SK-N-SH (cell line): ENCODE data around the gene TRAK1. TPM values are rescaled to one million over a fixed set of nuclear protein-coding genes. Genes with fewer than 3 reads are reported as not detected.

Experiments
- CTCF ChIA-PET: fragments of 300-600, 350-600 bp; formaldehyde crosslinking; extraction: SDS; loops from one replicate; lab custom pipeline; 2021; lab: Yijun Ruan, JAX
- POLR2A ChIA-PET: fragments of 350-600 bp; sonication (Branson Sonifier 250); formaldehyde crosslinking; extraction: SDS; loops from one replicate; lab custom pipeline; 2020; ENCODE audit warnings: antibody characterized with exemption, inconsistent platforms; lab: Yijun Ruan, JAX
- DNase-seq: peaks from one replicate; pipeline ENCODE4 v3.0.0; 2012
- H2AFZ ChIP-seq: fragments of 200-600 bp; sonication (generic); 2 replicates; pipeline ENCODE4 v1.8.1; 2016; ENCODE audit warnings: antibody characterized with exemption, mild to moderate bottlenecking, low read depth
- H3F3A ChIP-seq: fragments of 200-600 bp; sonication (generic); replicated peaks from 2 replicates; pipeline ENCODE3; 2016; ENCODE audit warnings: antibody characterized with exemption, mild to moderate bottlenecking; ENCODE audit not compliant: insufficient read depth
- H3K27ac ChIP-seq, 2 experiments: fragments of 200-500 bp in 1 of 2; fragments of 200-600 bp in 1 of 2; sonication (Bioruptor generic) in 1 of 2; sonication (generic), shearing (Covaris generic) in 1 of 2; 2 replicates each; pipeline versions ENCODE4 v1.5.1 to v1.6.1; 2014 to 2016; ENCODE audit warnings: low read depth in 2 of 2, inconsistent platforms in 1 of 2, low read length in 1 of 2, mild to moderate bottlenecking in 1 of 2, mixed read lengths in 1 of 2
- H3K27me3 ChIP-seq: fragments of 200-600 bp; sonication (generic), shearing (Covaris generic); 2 replicates; pipeline ENCODE4 v1.6.1; 2016; ENCODE audit warnings: mixed run types; ENCODE audit not compliant: insufficient read depth
- H3K36me3 ChIP-seq, 2 experiments: fragments of 200-500 bp in 1 of 2; fragments of 200-600 bp in 1 of 2; sonication (Bioruptor generic) in 1 of 2; sonication (generic) in 1 of 2; replicated peaks in 1 of 2; 2 replicates each; pipeline versions ENCODE3 to v1.5.1; 2014 to 2016; ENCODE audit warnings: low read length in 1 of 2, mild to moderate bottlenecking in 1 of 2; ENCODE audit not compliant: insufficient read depth in 2 of 2, control insufficient read depth in 1 of 2
- H3K4me1 ChIP-seq, 2 experiments: fragments of 200-500 bp in 1 of 2; fragments of 200-600 bp in 1 of 2; sonication (Bioruptor generic) in 1 of 2; sonication (generic), shearing (Covaris generic) in 1 of 2; 2 replicates each; pipeline versions ENCODE4 v1.5.1 to v1.6.1; 2014 to 2016; ENCODE audit warnings: low read depth in 1 of 2, low read length in 1 of 2, mixed run types in 1 of 2; ENCODE audit not compliant: insufficient read depth in 2 of 2, control insufficient read depth in 1 of 2
- H3K4me2 ChIP-seq: fragments of 200-600 bp; sonication (generic), shearing (Covaris generic); 2 replicates; pipeline ENCODE4 v1.6.1; 2017; ENCODE audit warnings: mixed run types
- H3K4me3 ChIP-seq, 2 experiments: fragments of 200-500 bp in 1 of 2; fragments of 200-600 bp in 1 of 2; sonication (Bioruptor generic) in 1 of 2; sonication (generic), shearing (Covaris generic) in 1 of 2; 2 replicates each; pipeline versions ENCODE4 v1.5.1 to v1.8.1; 2014 to 2016; ENCODE audit warnings: low read depth in 2 of 2, inconsistent platforms in 1 of 2, low read length in 1 of 2, mild to moderate bottlenecking in 1 of 2, mixed read lengths in 1 of 2, moderate library complexity in 1 of 2
- H3K79me2 ChIP-seq: fragments of 200-600 bp; sonication (generic); 2 replicates; pipeline ENCODE4 v1.8.1; 2017; ENCODE audit warnings: mild to moderate bottlenecking; ENCODE audit not compliant: insufficient read depth
- H3K9ac ChIP-seq: fragments of 200-600 bp; sonication (generic); 2 replicates; pipeline ENCODE4 v1.6.1; 2017; ENCODE audit warnings: mixed run types
- H3K9me2 ChIP-seq: fragments of 200-600 bp; sonication (generic); 2 replicates; pipeline ENCODE4 v1.6.1; 2017; ENCODE audit warnings: mixed run types
- H3K9me3 ChIP-seq: fragments of 200-600 bp; sonication (generic); 2 replicates; pipeline ENCODE4 v1.6.1; 2017; ENCODE audit warnings: mixed run types, mild to moderate bottlenecking, moderate library complexity
- H4K20me1 ChIP-seq: fragments of 200-600 bp; sonication (generic); 2 replicates; pipeline ENCODE4 v1.6.1; 2017; ENCODE audit warnings: mild to moderate bottlenecking, mixed run types; ENCODE audit not compliant: insufficient read depth
- ELF1 ChIP-seq: IDR thresholded peaks from 2 replicates; pipeline ENCODE4 v1.4.0; 2012
- EP300 ChIP-seq, 2 experiments: IDR thresholded peaks; 2 replicates each; pipeline versions ENCODE4 v1.4.0 to v1.6.1; 2012; ENCODE audit warnings: borderline replicate concordance in 1 of 2, low read depth in 1 of 2, low read length in 1 of 2
- EZH2phosphoT487 ChIP-seq: fragments of 200-600 bp; sonication (generic); IDR thresholded peaks from 2 replicates; pipeline ENCODE4 v1.6.1; 2017; ENCODE audit warnings: low read depth, mixed run types, mild to moderate bottlenecking, antibody characterized with exemption, moderate library complexity, borderline replicate concordance
- FOSL2 ChIP-seq: IDR thresholded peaks from 2 replicates; pipeline ENCODE4 v1.4.0; 2012; ENCODE audit warnings: low read depth, mild to moderate bottlenecking, moderate library complexity, borderline replicate concordance
- FOXJ3 ChIP-seq: sonication (generic); formaldehyde crosslinking; IDR thresholded peaks from 2 replicates; pipeline ENCODE4 v1.5.1; 2020; ENCODE audit warnings: mild to moderate bottlenecking, missing genetic modification reagents
- FOXM1 ChIP-seq: IDR thresholded peaks from 2 replicates; pipeline ENCODE4 v1.4.0; 2012; ENCODE audit warnings: low read depth, mild to moderate bottlenecking
- GABPA ChIP-seq: IDR thresholded peaks from 2 replicates; pipeline ENCODE4 v1.4.0; 2012; ENCODE audit warnings: low read depth, mild to moderate bottlenecking
- JUND ChIP-seq: IDR thresholded peaks from 2 replicates; pipeline ENCODE4 v1.4.0; 2012
- MEF2A ChIP-seq: IDR thresholded peaks from 2 replicates; pipeline ENCODE4 v1.4.0; 2012; ENCODE audit warnings: low read depth, borderline replicate concordance
- MXI1 ChIP-seq: IDR thresholded peaks from 2 replicates; pipeline ENCODE4 v1.6.1; 2012; ENCODE audit warnings: mild to moderate bottlenecking, low read depth, low read length, improper control_type of control experiment
- NFIC ChIP-seq: IDR thresholded peaks from 2 replicates; pipeline ENCODE4 v1.4.0; 2012; ENCODE audit warnings: borderline replicate concordance
- POLR2AphosphoS5 ChIP-seq: IDR thresholded peaks from 2 replicates; pipeline ENCODE4 v1.6.1; 2012; ENCODE audit warnings: low read depth, low read length
- RAD21 ChIP-seq: IDR thresholded peaks from 2 replicates; pipeline ENCODE4 v1.6.1; 2012; ENCODE audit warnings: mild to moderate bottlenecking, low read length
- TCF12 ChIP-seq: IDR thresholded peaks from 2 replicates; pipeline ENCODE4 v1.4.0; 2012
- TEAD4 ChIP-seq: IDR thresholded peaks from 2 replicates; pipeline ENCODE4 v1.4.0; 2012; ENCODE audit warnings: mild to moderate bottlenecking, borderline replicate concordance; ENCODE audit not compliant: insufficient read depth
- YY1 ChIP-seq: IDR thresholded peaks from 2 replicates; pipeline ENCODE4 v1.4.0; 2012; ENCODE audit warnings: low read depth, mild to moderate bottlenecking
- WGBS: methylation state at CpG from one replicate; pipeline ENCODE4 v1.1.6; 2017; ENCODE audit warnings: low lambda C conversion rate; 5-methylcytosine and 5-hydroxymethylcytosine counted together
- polyA plus RNA-seq, 3 experiments: library from polyadenylated mRNA; depleted of rRNA; stranded (reverse); fragments of >200 nt; gene quantifications; 2 replicates each; pipeline ENCODE4 v1.2.3, GENCODE V29; 2012
- TF ChIP-seq, protein P1 (sequence below): fragments of 150-350 bp; IDR thresholded peaks from 2 replicates; pipeline ENCODE4 v1.6.1; 2017; ENCODE audit warnings: antibody characterized with exemption, low read length, low read depth, borderline replicate concordance
- TF ChIP-seq, protein P2 (sequence below): fragments of 200-600 bp; sonication (generic); IDR thresholded peaks from 2 replicates; pipeline ENCODE4 v1.6.1; 2017; ENCODE audit warnings: antibody characterized with exemption, mild to moderate bottlenecking, moderate library complexity
- TF ChIP-seq, protein P3 (sequence below): fragments of 150-350 bp; IDR thresholded peaks from 2 replicates; pipeline ENCODE4 v1.6.1; 2016; ENCODE audit warnings: mild to moderate bottlenecking, low read depth, low read length
- TF ChIP-seq, protein P4 (sequence below): IDR thresholded peaks from 2 replicates; pipeline ENCODE4 v1.6.1; 2012; ENCODE audit warnings: mild to moderate bottlenecking, low read depth, low read length, moderate library complexity

TRAK1 gene
- polyA plus RNA-seq, 1 of the 3 experiments (the other 2 are of a cell fraction), result 12.5 TPM

DNA sequence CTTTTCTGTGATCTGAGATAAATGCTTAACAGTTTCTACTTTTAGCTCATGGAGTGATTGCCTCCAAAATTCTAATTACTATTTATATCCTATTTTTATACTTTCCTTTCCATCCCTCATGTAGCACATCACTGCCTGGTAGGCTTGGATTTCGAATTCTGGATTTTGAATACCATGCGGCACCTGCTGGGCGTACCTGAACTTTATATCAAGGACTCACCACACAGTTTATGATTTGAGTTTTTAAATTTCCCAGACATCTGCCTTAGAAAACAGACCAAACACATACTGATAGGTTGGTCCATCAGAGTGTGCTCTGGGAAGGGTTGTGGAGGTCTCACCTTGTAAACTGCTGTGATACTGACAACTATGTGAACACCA is 6.4 kb downstream of the TRAK1 start:
- Histone ChIP-seq H3K9me3 (no peaks in the 10 kb centered on the region), H3K4me1 (peaks cover 3 to 10% of the 10 kb centered on the region in 2 experiments; a peak in 3 of 4 replicates), H3K27me3 (no peaks in the 10 kb centered on the region), H3K4me3 (no peak overlapping the region), H3K9me2 (no peaks in the 10 kb centered on the region), H3F3A (no peaks in the 10 kb centered on the region), H3K36me3 (peaks cover 0 to 5% of the 10 kb centered on the region in 2 experiments), H2AFZ (no peak overlapping the region), H3K9ac (no peak overlapping the region), H3K4me2 (0 out of 2 replicates have a peak overlapping the region, but pooled peaks have one; percentile 10), H3K79me2 (0 out of 2 replicates have a peak, but pooled peaks cover 4% of the 10 kb centered on the region), H4K20me1 (no peaks in the 10 kb centered on the region), H3K27ac (peak overlapping the region in 1 of 2 experiments; percentile 14; a peak in 1 of 4 replicates)
- TF ChIP-seq, protein P1, sequence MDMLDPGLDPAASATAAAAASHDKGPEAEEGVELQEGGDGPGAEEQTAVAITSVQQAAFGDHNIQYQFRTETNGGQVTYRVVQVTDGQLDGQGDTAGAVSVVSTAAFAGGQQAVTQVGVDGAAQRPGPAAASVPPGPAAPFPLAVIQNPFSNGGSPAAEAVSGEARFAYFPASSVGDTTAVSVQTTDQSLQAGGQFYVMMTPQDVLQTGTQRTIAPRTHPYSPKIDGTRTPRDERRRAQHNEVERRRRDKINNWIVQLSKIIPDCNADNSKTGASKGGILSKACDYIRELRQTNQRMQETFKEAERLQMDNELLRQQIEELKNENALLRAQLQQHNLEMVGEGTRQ, result no peak
- TF ChIP-seq NFIC (no peak), MEF2A (no peak)
- POLR2A ChIA-PET, result no interaction called here
- WGBS, result 97% methylated on average over 3 of the region's 3 CpGs
- no peak for DNase-seq
- CTCF ChIA-PET, result interaction anchor here (1.1 kb wide), 1 partner anchor 24 kb away, joined by 3 read pairs; no protein-coding TSS in a partner anchor

DNA sequence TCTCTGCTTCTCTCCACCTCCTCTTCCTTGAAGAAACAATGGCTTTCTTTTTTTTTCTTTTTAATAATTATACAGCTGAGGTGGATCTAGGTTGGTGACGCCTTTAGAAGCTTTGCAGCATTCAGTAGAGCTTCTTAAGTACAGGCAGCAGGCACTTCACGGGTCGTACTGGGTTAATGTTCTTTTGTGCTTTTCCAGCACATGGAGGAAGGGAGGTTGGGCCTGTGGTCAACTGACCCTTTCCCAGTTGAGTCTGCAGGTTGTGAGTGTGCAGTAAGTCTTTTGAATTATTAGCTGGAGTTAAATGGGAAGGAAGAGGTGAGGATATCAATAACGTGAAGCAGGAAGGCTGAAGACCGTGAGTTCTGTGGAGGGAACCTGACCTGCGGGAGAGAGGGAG is 7.0 kb downstream of the TRAK1 start:
- Histone ChIP-seq H3K79me2 (0 out of 2 replicates have a peak, but pooled peaks cover 4% of the 10 kb centered on the region), H3F3A (no peaks in the 10 kb centered on the region), H2AFZ (no peak overlapping the region), H3K36me3 (peaks cover 0 to 3% of the 10 kb centered on the region in 2 experiments), H3K9me2 (no peaks in the 10 kb centered on the region), H3K27ac (no peak overlapping the region), H3K4me2 (no peak overlapping the region), H3K4me3 (no peak overlapping the region), H3K27me3 (no peaks in the 10 kb centered on the region), H4K20me1 (no peaks in the 10 kb centered on the region), H3K9ac (no peak overlapping the region), H3K4me1 (peaks cover 3 to 10% of the 10 kb centered on the region in 2 experiments; a peak in 3 of 4 replicates), H3K9me3 (no peaks in the 10 kb centered on the region)
- TF ChIP-seq, protein P2, sequence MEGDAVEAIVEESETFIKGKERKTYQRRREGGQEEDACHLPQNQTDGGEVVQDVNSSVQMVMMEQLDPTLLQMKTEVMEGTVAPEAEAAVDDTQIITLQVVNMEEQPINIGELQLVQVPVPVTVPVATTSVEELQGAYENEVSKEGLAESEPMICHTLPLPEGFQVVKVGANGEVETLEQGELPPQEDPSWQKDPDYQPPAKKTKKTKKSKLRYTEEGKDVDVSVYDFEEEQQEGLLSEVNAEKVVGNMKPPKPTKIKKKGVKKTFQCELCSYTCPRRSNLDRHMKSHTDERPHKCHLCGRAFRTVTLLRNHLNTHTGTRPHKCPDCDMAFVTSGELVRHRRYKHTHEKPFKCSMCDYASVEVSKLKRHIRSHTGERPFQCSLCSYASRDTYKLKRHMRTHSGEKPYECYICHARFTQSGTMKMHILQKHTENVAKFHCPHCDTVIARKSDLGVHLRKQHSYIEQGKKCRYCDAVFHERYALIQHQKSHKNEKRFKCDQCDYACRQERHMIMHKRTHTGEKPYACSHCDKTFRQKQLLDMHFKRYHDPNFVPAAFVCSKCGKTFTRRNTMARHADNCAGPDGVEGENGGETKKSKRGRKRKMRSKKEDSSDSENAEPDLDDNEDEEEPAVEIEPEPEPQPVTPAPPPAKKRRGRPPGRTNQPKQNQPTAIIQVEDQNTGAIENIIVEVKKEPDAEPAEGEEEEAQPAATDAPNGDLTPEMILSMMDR, result no peak
- TF ChIP-seq FOXJ3 (CRISPR knock-in tag), result no peak
- TF ChIP-seq FOSL2, result no peak
- no peak for TF ChIP-seq RAD21
- TF ChIP-seq ELF1, result no peak
- no peak for TF ChIP-seq YY1
- TF ChIP-seq, protein P3, sequence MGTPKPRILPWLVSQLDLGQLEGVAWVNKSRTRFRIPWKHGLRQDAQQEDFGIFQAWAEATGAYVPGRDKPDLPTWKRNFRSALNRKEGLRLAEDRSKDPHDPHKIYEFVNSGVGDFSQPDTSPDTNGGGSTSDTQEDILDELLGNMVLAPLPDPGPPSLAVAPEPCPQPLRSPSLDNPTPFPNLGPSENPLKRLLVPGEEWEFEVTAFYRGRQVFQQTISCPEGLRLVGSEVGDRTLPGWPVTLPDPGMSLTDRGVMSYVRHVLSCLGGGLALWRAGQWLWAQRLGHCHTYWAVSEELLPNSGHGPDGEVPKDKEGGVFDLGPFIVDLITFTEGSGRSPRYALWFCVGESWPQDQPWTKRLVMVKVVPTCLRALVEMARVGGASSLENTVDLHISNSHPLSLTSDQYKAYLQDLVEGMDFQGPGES, result no peak
- TF ChIP-seq POLR2AphosphoS5, result no peak
- TF ChIP-seq MXI1, result no peak
- no peak for TF ChIP-seq MEF2A
- TF ChIP-seq GABPA, result no peak
- no peak for TF ChIP-seq EP300 (IDR thresholded peaks at IDR 0.05; ENCODE audit: borderline replicate concordance in 1 of 2, low read depth in 1 of 2, low read length in 1 of 2)
- no peak for TF ChIP-seq EZH2phosphoT487
- TF ChIP-seq TEAD4, result no peak
- TF ChIP-seq, protein P1, result no peak
- TF ChIP-seq, protein P4, sequence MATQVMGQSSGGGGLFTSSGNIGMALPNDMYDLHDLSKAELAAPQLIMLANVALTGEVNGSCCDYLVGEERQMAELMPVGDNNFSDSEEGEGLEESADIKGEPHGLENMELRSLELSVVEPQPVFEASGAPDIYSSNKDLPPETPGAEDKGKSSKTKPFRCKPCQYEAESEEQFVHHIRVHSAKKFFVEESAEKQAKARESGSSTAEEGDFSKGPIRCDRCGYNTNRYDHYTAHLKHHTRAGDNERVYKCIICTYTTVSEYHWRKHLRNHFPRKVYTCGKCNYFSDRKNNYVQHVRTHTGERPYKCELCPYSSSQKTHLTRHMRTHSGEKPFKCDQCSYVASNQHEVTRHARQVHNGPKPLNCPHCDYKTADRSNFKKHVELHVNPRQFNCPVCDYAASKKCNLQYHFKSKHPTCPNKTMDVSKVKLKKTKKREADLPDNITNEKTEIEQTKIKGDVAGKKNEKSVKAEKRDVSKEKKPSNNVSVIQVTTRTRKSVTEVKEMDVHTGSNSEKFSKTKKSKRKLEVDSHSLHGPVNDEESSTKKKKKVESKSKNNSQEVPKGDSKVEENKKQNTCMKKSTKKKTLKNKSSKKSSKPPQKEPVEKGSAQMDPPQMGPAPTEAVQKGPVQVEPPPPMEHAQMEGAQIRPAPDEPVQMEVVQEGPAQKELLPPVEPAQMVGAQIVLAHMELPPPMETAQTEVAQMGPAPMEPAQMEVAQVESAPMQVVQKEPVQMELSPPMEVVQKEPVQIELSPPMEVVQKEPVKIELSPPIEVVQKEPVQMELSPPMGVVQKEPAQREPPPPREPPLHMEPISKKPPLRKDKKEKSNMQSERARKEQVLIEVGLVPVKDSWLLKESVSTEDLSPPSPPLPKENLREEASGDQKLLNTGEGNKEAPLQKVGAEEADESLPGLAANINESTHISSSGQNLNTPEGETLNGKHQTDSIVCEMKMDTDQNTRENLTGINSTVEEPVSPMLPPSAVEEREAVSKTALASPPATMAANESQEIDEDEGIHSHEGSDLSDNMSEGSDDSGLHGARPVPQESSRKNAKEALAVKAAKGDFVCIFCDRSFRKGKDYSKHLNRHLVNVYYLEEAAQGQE, result no peak
- no peak for TF ChIP-seq JUND
- no peak for TF ChIP-seq FOXM1
- TF ChIP-seq TCF12, result no peak
- POLR2A ChIA-PET, result no interaction called here
- WGBS, result 95% methylated on average over 6 of the region's 6 CpGs
- CTCF ChIA-PET, result interaction anchor here (0.8 to 7.3 kb wide), 9 partner anchors 26 to 1514 kb away, joined by 3 to 121 read pairs (median 15); partner anchors contain the start of gene ULK4
- no peak for DNase-seq
